H1 (cell line): ENCODE data around the gene HES5. TPM values are rescaled to one million over a fixed set of nuclear protein-coding genes. Genes with fewer than 3 reads are reported as not detected.

ENCODE experiments used
- ASH2L ChIP-seq: fragments of 200-600, 300-600 bp; sonication (generic); IDR thresholded peaks from one replicate; pipeline ENCODE4 v1.7.1; 2017; ENCODE audit warnings: low read length
- BACH1 ChIP-seq: IDR thresholded peaks from 2 replicates; pipeline ENCODE4 v1.6.1; 2012; ENCODE audit warnings: low read length, improper control_type of control experiment
- CBX5 ChIP-seq: fragments of 300-800, 300-1000 bp; sonication (generic); IDR thresholded peaks from 2 replicates; pipeline ENCODE4 v1.7.1; 2016; ENCODE audit warnings: antibody characterized with exemption, low read length, low read depth
- CHD1 ChIP-seq: IDR thresholded peaks from 2 replicates; pipeline ENCODE4 v1.6.1; 2012; ENCODE audit warnings: low read depth, low read length, improper control_type of control experiment
- CHD2 ChIP-seq: IDR thresholded peaks from 2 replicates; pipeline ENCODE4 v1.6.1; 2012; ENCODE audit warnings: low read length, improper control_type of control experiment
- GABPA ChIP-seq: IDR thresholded peaks from 2 replicates; pipeline ENCODE4 v1.6.1; 2011; ENCODE audit warnings: mild to moderate bottlenecking, low read length, moderate library complexity, borderline replicate concordance; ENCODE audit not compliant: insufficient read depth
- JUN ChIP-seq: IDR thresholded peaks from 2 replicates; pipeline ENCODE4 v1.6.1; 2011; ENCODE audit warnings: low read depth, mild to moderate bottlenecking, improper control_type of control experiment, low read length
- KDM5A ChIP-seq: fragments of 200-600 bp; IDR thresholded peaks from 2 replicates; pipeline ENCODE4 v1.7.1; 2012; ENCODE audit warnings: mild to moderate bottlenecking, low read length, inconsistent platforms, mixed read lengths
- NRF1 ChIP-seq: IDR thresholded peaks from 2 replicates; pipeline ENCODE4 v1.6.1; 2011; ENCODE audit warnings: mild to moderate bottlenecking, low read depth, low read length, improper control_type of control experiment
- PHF8 ChIP-seq: fragments of 200-600 bp; sonication (generic); conservative IDR thresholded peaks from 2 replicates; pipeline ENCODE4 v1.7.1; 2012; ENCODE audit warnings: low read depth, mild to moderate bottlenecking, inconsistent platforms, low read length, moderate library complexity
- RAD21 ChIP-seq, 2 experiments: IDR thresholded peaks in 1 of 2; conservative IDR thresholded peaks in 1 of 2; 2 replicates each; pipeline ENCODE4 v1.6.1; 2011; ENCODE audit warnings: low read depth in 2 of 2, low read length in 2 of 2, improper control_type of control experiment in 1 of 2, inconsistent platforms in 1 of 2, mild to moderate bottlenecking in 1 of 2, moderate library complexity in 1 of 2
- RNF2 ChIP-seq: fragments of 200-900, 300-1000 bp; sonication (generic); IDR thresholded peaks from 2 replicates; pipeline ENCODE4 v1.7.1; 2016; ENCODE audit warnings: borderline replicate concordance, low read depth, mild to moderate bottlenecking, antibody characterized with exemption, low read length; ENCODE audit not compliant: poor library complexity, severe bottlenecking; ENCODE audit errors: missing control alignments
- SIN3A ChIP-seq, 2 experiments: IDR thresholded peaks in 1 of 2; conservative IDR thresholded peaks in 1 of 2; 2 replicates each; pipeline ENCODE4 v1.6.1; 2011 to 2012; ENCODE audit warnings: low read length in 2 of 2, improper control_type of control experiment in 1 of 2, low read depth in 1 of 2, mild to moderate bottlenecking in 1 of 2
- SIX5 ChIP-seq: IDR thresholded peaks from 2 replicates; pipeline ENCODE4 v1.6.1; 2011; ENCODE audit warnings: mild to moderate bottlenecking, low read depth, low read length
- TEAD4 ChIP-seq: IDR thresholded peaks from 2 replicates; pipeline ENCODE4 v1.6.1; 2012; ENCODE audit warnings: low read depth, low read length, inconsistent platforms, mixed read lengths
- polyA plus RNA-seq, 7 experiments: library from polyadenylated mRNA; depleted of rRNA in 3 of 7; stranded (reverse) in 5 of 7; unstranded in 2 of 7; fragments of >200 nt in 5 of 7; fragments of 200-250 nt in 2 of 7; gene quantifications; 1 replicate in 5 of 7; 2 replicates in 1 of 7; 4 replicates in 1 of 7; pipeline versions ENCODE4 v1.2.1 to v1.2.3, GENCODE V29; 2011 to 2013; ENCODE audit warnings: missing spikeins in 2 of 7, mixed read lengths in 2 of 7
- total RNA-seq: library from RNA; stranded (reverse); fragmentation: NEBNext Ultra II Directional; extraction: Animal tissue kit (Norgen Biotek cat#: 25700); gene quantifications from 2 replicates; pipeline ENCODE4 v1.2.1, GENCODE V29; 2021

Gene HES5
- total and polyA plus RNA-seq, 2 of the 8 experiments (the other 6 are each of a cell fraction or from before 2014, with no cell fraction given), result 0.22 TPM; not detected in 1

GRCh38 chr1:2525920-2526823, 3.9 kb downstream of the HES5 start, which contains the start of gene PANK4 (continued):
- TF ChIP-seq KDM5A (peak; percentile 54; the same call in 1 of the 2 replicates), NRF1 (no peak), CHD1 (no peak), RNF2 (no peak), JUN (no peak), BACH1 (no peak), PHF8 (peak; percentile 88), RAD21 (IDR thresholded peaks at IDR 0.05 in 1 of 2, conservative IDR thresholded peaks at IDR 0.05 in 1 of 2; ENCODE audit: low read depth in 2 of 2, low read length in 2 of 2) (no peak; a peak in 1 of 4 replicates), TEAD4 (no peak), SIX5 (peak; percentile 99), GABPA (no peak), CHD2 (no peak), CBX5 (no peak), ASH2L (peak; percentile 54), SIN3A (conservative IDR thresholded peaks at IDR 0.05 in 1 of 2, IDR thresholded peaks at IDR 0.05 in 1 of 2; ENCODE audit: low read depth in 1 of 2, low read length in 2 of 2) (peak in 1 of 2 experiments; percentile 19; a peak in 1 of 4 replicates)
